Karpas-422 (cell line): ENCODE data around the gene SP2. TPM values are rescaled to one million over a fixed set of nuclear protein-coding genes. Genes with fewer than 3 reads are reported as not detected.
"Not testable (repeated sequence)": the region's sequence is repeated elsewhere in the genome, so short reads cannot be mapped to it uniquely, and the experiment has no call there.

Experiments used
- DNase-seq: peaks from one replicate; pipeline ENCODE4 v3.0.0-alpha.2; 2015
- H2AFZ ChIP-seq: fragments of 200-600 bp; sonication (generic); 2 replicates; pipeline ENCODE4 v1.6.1; 2014; ENCODE audit warnings: antibody characterized with exemption, low read length, mixed read lengths
- H3K27ac ChIP-seq: fragments of 200-600 bp; sonication (generic); 2 replicates; pipeline ENCODE4 v1.5.1; 2014; ENCODE audit warnings: mild to moderate bottlenecking, low read length, moderate library complexity
- H3K27me3 ChIP-seq: fragments of 200-600 bp; sonication (generic); 2 replicates; pipeline ENCODE4 v1.6.1; 2014; ENCODE audit warnings: low read length, mixed read lengths
- H3K36me3 ChIP-seq: fragments of 200-600 bp; sonication (generic); 2 replicates; pipeline ENCODE4 v1.6.1; 2014; ENCODE audit warnings: low read length, mixed read lengths; ENCODE audit not compliant: insufficient read depth
- H3K4me1 ChIP-seq: fragments of 200-600 bp; sonication (generic); 2 replicates; pipeline ENCODE4 v1.6.1; 2014; ENCODE audit warnings: mild to moderate bottlenecking, low read length, mixed read lengths
- H3K4me2 ChIP-seq: fragments of 200-600 bp; sonication (generic); 2 replicates; pipeline ENCODE4 v1.6.1; 2014; ENCODE audit warnings: low read length, low read depth, mild to moderate bottlenecking; ENCODE audit not compliant: poor library complexity, severe bottlenecking
- H3K4me3 ChIP-seq: fragments of 200-600 bp; sonication (generic); 2 replicates; pipeline ENCODE4 v1.5.1; 2014; ENCODE audit warnings: mild to moderate bottlenecking, antibody characterized with exemption, low read length, mixed read lengths
- H3K79me2 ChIP-seq: fragments of 200-600 bp; sonication (generic); 2 replicates; pipeline ENCODE4 v1.6.1; 2014; ENCODE audit warnings: mild to moderate bottlenecking, low read length, mixed read lengths
- H3K9ac ChIP-seq: fragments of 200-600 bp; sonication (generic); 2 replicates; pipeline ENCODE4 v1.6.0; 2014; ENCODE audit warnings: low read length
- H3K9me2 ChIP-seq: fragments of 200-600 bp; sonication (generic), shearing (Covaris generic); replicated peaks from 2 replicates; pipeline ENCODE4 v1.6.0; 2014; ENCODE audit warnings: mild to moderate bottlenecking, low read length, moderate library complexity; ENCODE audit not compliant: insufficient read depth
- H3K9me3 ChIP-seq: fragments of 300-700, 200-600 bp; sonication (generic); 2 replicates; pipeline ENCODE4 v1.6.1; 2014; ENCODE audit warnings: low read length, mixed read lengths
- H4K20me1 ChIP-seq: fragments of 200-600 bp; sonication (generic); 2 replicates; pipeline ENCODE4 v1.6.1; 2014; ENCODE audit warnings: mild to moderate bottlenecking, antibody characterized with exemption, low read length, low read depth; ENCODE audit not compliant: insufficient read depth
- total RNA-seq: library from RNA; depleted of rRNA; stranded (reverse); fragments of >200 nt; shearing (Covaris generic); gene quantifications from 2 replicates; pipeline ENCODE4 v1.2.3, GENCODE V29; 2014; ENCODE audit warnings: low replicate concordance

SP2 gene
- total RNA-seq, 1 experiment from 2014 or later, result 4.4 TPM

DNA sequence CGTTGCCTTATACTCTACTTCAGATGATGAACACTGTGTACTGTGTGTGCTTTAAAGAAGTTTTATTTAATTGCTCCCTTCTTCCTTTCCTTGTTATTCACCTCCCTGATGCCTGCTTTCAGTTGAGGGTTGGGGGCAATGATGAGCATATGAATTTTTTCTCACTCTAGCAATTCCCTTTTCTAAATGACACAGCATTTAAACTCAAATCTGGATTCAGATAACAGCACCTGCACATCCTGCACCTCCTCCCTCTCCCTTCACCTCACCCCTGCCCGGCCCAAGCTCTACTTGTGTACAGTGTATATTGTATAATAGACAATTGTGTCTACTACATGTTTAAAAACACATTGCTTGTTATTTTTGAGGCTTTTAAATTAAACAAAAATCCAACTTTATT lies 32.4 kb downstream of the SP2 start:
- Histone ChIP-seq H3K9me2 (no peaks in the 10 kb centered on the region), H3K36me3 (no peaks in the 10 kb centered on the region), H3K9ac (no peak overlapping the region), H3K27ac (no peak overlapping the region), H3K27me3 (no peaks in the 10 kb centered on the region), H3K4me3 (no peak overlapping the region), H3K9me3 (no peaks in the 10 kb centered on the region), H3K4me1 (no peaks in the 10 kb centered on the region), H3K4me2 (no peak overlapping the region), H4K20me1 (no peaks in the 10 kb centered on the region), H2AFZ (no peak overlapping the region), H3K79me2 (no peaks in the 10 kb centered on the region)
- DNase-seq, result no peak

DNA sequence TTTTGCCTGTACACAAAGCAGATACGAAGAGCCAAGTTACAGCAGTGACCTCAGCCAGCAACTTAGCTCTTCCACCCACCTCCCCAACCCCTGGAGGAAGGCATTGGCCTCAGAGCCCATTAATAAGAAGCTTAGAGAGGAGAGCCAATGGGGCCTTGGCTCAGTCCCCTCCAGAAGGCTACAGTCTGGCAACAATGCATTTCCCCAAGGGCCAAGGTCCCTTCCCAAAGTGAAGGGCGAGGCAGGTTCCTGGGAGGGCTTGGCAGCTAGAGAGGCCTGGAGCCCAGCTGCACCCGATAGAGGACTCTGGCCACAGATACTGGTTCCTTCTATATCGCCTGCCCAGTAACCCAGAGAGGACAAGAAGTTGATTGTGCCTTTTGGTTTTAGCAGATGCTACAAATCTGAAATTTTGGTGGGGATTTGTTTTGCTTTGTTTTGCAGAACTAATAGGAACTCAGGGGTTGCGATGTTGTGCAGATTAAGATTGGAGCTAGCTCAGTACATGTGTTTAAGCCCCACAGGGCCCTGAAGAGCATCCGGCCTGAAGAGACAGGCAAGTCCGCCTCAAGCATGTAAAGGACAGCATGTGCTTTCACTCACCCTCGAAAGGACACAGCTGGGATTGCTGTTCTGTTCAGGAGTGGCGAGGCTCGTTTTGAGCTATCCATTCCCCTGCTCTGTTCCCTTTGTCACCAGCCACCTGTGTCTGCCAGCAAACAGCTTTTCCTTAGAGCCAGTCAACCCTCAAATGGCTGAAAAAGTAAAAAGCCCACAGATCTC lies 33.4 kb downstream of the SP2 start:
- Histone ChIP-seq H3K27me3 (no peaks in the 10 kb centered on the region), H3K27ac (no peak overlapping the region), H3K4me1 (no peaks in the 10 kb centered on the region), H3K36me3 (no peaks in the 10 kb centered on the region), H3K9me2 (no peaks in the 10 kb centered on the region), H3K79me2 (no peaks in the 10 kb centered on the region), H2AFZ (no peak overlapping the region), H3K9ac (no peak overlapping the region), H3K4me2 (no peak overlapping the region), H3K9me3 (no peaks in the 10 kb centered on the region), H3K4me3 (no peak overlapping the region), H4K20me1 (no peaks in the 10 kb centered on the region)
- no peak for DNase-seq

DNA sequence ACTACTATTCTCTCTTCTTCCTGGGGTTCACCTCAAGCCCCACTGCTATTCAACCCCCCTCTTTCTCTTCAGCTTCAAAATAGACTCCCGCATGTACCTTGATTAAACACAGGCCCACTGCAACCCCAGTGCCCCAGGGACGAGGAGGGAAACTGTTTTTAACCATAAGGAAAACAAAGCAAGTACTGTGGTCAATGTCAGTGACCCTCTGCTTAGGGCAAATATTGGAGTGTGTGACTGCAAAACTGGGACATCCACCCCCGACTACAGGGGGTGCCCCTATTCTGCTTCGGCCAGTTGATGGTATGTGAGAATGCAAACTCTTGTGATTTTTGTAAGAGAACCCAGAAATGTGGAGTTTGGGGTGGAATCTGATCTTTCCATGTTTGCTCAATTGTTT lies 35.8 kb downstream of the SP2 start:
- no peaks in the 10 kb centered on the region for H3K9me2 ChIP-seq
- H3K79me2 ChIP-seq, result no peaks in the 10 kb centered on the region
- H3K9ac ChIP-seq, result no peak overlapping the region
- no peaks in the 10 kb centered on the region for H3K27me3 ChIP-seq
- H3K36me3 ChIP-seq, result no peaks in the 10 kb centered on the region
- H3K27ac ChIP-seq, result no peak overlapping the region
- H3K9me3 ChIP-seq, result no peaks in the 10 kb centered on the region
- no peak overlapping the region for H3K4me2 ChIP-seq
- H4K20me1 ChIP-seq, result no peaks in the 10 kb centered on the region
- no peak overlapping the region for H3K4me3 ChIP-seq
- H2AFZ ChIP-seq, result no peak overlapping the region
- DNase-seq, result no peak
- 0 out of 2 replicates have a peak, but pooled peaks cover 2% of the 10 kb centered on the region for H3K4me1 ChIP-seq

DNA sequence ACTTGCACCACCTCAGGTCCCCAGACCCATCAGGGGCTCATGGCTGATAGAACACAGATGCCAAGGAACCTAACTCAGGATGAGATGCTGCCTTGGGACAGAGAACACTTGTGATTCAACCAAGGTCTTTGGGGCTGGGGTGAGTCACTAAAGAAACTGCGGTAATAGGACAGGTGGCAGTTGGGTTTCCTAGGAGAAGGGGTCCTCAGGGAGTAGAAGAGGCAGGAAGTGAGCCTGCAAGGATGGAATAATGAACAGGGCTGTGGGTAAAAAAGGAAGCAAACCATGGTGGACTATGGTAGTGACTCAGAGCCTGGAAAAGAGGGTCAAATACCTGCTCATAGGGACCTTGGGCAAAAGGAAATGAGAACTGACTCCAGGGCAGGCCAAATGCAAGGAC lies 38.8 kb downstream of the SP2 start:
- no peaks in the 10 kb centered on the region for H3K36me3 ChIP-seq
- H3K27me3 ChIP-seq, result no peaks in the 10 kb centered on the region
- H3K79me2 ChIP-seq, result no peaks in the 10 kb centered on the region
- H3K27ac ChIP-seq, result no peak overlapping the region
- H3K4me1 ChIP-seq, result 0 out of 2 replicates have a peak, but pooled peaks cover 4% of the 10 kb centered on the region
- no peak for DNase-seq
- no peak overlapping the region for H2AFZ ChIP-seq
- H3K9me2 ChIP-seq, result no peaks in the 10 kb centered on the region
- H3K4me3 ChIP-seq, result no peak overlapping the region
- H4K20me1 ChIP-seq, result no peaks in the 10 kb centered on the region
- no peak overlapping the region for H3K4me2 ChIP-seq
- H3K9me3 ChIP-seq, result no peaks in the 10 kb centered on the region
- no peak overlapping the region for H3K9ac ChIP-seq

DNA sequence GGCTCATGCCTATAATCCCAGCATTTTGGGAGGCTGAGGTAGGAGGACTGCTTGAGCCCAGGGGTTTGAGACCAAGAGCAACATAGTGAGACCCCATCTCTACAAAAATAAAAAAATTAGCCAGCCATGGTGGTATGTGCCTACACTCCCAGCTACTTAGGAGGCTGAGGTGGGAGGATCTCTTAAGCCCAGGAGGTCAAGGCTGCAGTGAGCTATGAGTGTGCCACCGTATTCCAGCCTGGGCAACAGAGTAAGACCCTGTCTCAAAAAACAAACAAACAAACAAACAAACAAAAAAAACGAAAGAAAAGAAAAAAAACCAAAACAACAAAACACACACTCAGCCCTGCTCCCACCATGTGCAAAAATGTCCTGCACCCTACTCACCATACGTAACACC lies 39.4 kb downstream of the SP2 start:
- H3K9me3 ChIP-seq, H3K4me1 ChIP-seq, H4K20me1 ChIP-seq, H3K27me3 ChIP-seq, H3K36me3 ChIP-seq, H3K27ac ChIP-seq, H2AFZ ChIP-seq, H3K9me2 ChIP-seq, DNase-seq, H3K4me3 ChIP-seq, H3K79me2 ChIP-seq, H3K4me2 ChIP-seq, H3K9ac ChIP-seq: not testable (repeated sequence)

DNA sequence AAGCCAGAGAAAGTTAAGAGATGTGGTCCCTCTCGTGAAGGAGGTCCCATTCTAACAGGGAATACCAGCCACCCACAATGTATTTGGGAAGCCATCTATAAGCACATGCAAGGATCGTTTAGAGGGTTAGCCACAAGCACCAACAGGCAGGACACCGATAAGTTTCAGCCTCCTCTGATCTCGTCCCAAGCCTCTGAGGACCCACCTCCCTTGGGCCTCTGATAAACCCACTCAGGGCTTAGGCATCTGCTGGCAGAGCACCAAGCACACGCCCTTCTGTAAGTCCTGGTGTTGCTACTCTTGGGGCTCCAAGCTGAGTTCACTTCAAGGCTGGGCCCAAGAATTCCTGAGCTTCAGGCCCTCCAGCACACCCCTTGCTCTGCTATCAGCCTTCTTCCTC lies 39.9 kb downstream of the SP2 start:
- no peak for DNase-seq
- no peak overlapping the region for H3K4me3 ChIP-seq
- no peaks in the 10 kb centered on the region for H3K79me2 ChIP-seq
- H4K20me1 ChIP-seq, result no peaks in the 10 kb centered on the region
- H3K9ac ChIP-seq, result no peak overlapping the region
- no peak overlapping the region for H2AFZ ChIP-seq
- no peaks in the 10 kb centered on the region for H3K9me3 ChIP-seq
- H3K4me1 ChIP-seq, result peaks cover 13% of the 10 kb centered on the region
- no peak overlapping the region for H3K27ac ChIP-seq
- no peak overlapping the region for H3K4me2 ChIP-seq
- no peaks in the 10 kb centered on the region for H3K27me3 ChIP-seq
- no peaks in the 10 kb centered on the region for H3K36me3 ChIP-seq
- H3K9me2 ChIP-seq, result no peaks in the 10 kb centered on the region

DNA sequence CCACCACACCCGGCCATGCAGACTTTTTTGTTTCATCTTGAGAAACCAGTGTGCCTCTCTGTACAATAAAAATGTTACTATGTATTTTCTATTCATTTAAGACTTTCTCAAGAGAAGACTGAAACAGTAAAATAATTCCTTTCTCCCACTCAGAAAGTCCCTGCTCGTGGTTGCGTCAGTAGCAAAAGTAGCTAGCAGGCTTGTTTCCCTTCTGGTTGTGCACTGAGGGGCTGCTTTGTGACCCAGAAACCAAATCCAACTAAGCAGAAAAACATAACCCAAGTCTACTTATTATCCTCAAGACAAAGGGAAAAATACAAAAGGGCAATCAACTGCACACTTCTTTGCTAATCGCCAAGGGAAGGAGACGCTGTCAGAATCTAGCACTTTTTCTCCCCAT lies 41.9 kb downstream of the SP2 start:
- no peak overlapping the region for H3K9ac ChIP-seq
- H3K9me3 ChIP-seq, result no peaks in the 10 kb centered on the region
- H2AFZ ChIP-seq, result no peak overlapping the region
- peaks cover 8% of the 10 kb centered on the region for H3K79me2 ChIP-seq
- no peak overlapping the region for H3K4me3 ChIP-seq
- no peaks in the 10 kb centered on the region for H4K20me1 ChIP-seq
- H3K36me3 ChIP-seq, result no peaks in the 10 kb centered on the region
- H3K27me3 ChIP-seq, result no peaks in the 10 kb centered on the region
- H3K4me2 ChIP-seq, result no peak overlapping the region
- no peak overlapping the region for H3K27ac ChIP-seq
- DNase-seq, result no peak
- H3K9me2 ChIP-seq, result no peaks in the 10 kb centered on the region
- H3K4me1 ChIP-seq, result peaks cover 25% of the 10 kb centered on the region

DNA sequence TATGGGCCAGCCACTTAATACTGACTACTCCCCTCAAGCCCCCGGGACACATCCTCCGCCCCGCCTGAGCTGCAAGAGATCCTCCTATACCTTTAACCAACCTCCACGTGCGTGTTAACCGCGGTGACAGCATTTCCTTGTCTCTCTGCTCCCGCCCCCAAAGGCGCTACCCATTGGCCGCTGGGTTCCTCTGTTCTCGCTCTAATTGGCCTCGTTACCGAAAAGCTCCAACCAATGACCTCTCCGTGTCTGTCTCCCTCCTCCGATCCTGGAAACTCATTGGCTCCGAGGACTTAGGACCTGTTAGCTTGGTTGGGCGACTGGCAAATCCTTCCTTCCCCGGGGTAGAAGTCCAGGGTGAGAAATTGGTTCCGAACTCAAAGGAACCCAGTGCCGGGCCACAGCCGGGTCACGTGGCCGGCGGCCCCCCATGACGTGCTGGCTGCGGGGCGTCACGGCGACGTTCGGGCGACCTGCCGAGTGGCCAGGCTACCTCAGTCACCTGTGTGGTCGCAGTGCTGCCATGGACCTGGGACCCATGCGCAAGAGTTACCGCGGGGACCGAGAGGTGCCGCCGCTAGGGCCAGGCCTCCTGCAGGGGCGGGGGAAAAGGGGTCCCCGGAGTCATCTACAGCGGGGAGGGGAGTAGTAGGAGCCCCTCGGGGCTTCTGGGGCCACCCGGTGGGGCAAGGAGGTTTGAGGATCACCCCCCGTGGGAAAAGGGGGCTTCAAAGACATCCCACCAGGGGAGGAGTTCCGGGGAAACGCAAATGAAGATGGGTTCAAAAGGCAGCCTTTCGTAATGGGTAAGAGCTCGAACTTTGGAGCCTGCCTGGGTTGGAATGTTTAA lies 45.4 kb downstream of the SP2 start, which contains the start of gene PNPO:
TSS of gene PNPO (plus strand) at position 326 of the 850 bp plus-strand sequence. CDS start at position 431, 105 bp downstream.
- peak within 1 kb of the TSS; percentile 81 for H3K9ac ChIP-seq
- no peaks in the 10 kb centered on the region for H3K9me2 ChIP-seq
- peak within 1 kb of the TSS; percentile 57 for H2AFZ ChIP-seq
- H3K4me2 ChIP-seq, result peak within 1 kb of the TSS; percentile 87
- peaks cover 37% of the 10 kb centered on the region for H3K4me1 ChIP-seq
- H3K4me3 ChIP-seq, result peak within 1 kb of the TSS; percentile 68
- H3K27ac ChIP-seq, result peak within 1 kb of the TSS; percentile 64
- DNase-seq, result peak; percentile 99
- no peaks in the 10 kb centered on the region for H3K36me3 ChIP-seq
- H3K9me3 ChIP-seq, result no peaks in the 10 kb centered on the region
- H3K27me3 ChIP-seq, result no peaks in the 10 kb centered on the region
- H4K20me1 ChIP-seq, result no peaks in the 10 kb centered on the region
- H3K79me2 ChIP-seq, result peaks cover 8% of the 10 kb centered on the region
